Muscle of arm (tissue), 14 donors: Measurements from ENCODE around the gene OR7D2. TPM values are rescaled to one million over a fixed set of nuclear protein-coding genes. Genes with fewer than 3 reads are reported as not detected.
"Not testable (repeated sequence)": the region's sequence is repeated elsewhere in the genome, so short reads cannot be mapped to it uniquely, and the experiment has no call there.

Experiments
- DNase-seq: peaks from one replicate; pipeline ENCODE4 v3.0.0-alpha.2; 2013
- long read RNA-seq, 11 donors: transcript quantifications; one replicate each; lab custom pipeline, GENCODE V29; 2026
- polyA plus RNA-seq, 12 donors: library from polyadenylated mRNA; unstranded; fragments of 120-200 nt; gene quantifications; one replicate each; pipeline ENCODE4 v1.2.1, GENCODE V29; 2013; ENCODE audit not compliant: insufficient read length in 12 of 12

Gene OR7D2
- 1 to 10 TPM in 1 of 12 donors, under 1 TPM in 7, not detected in 4; 0.05 to 1.3 (median 0.11) TPM for polyA plus RNA-seq
- long read RNA-seq, donor 1 = 0 reads
- long read RNA-seq, donor 2 = 0 reads
- long read RNA-seq, donor 3, partial matches to known transcripts = 0 of 1 reads
- long read RNA-seq, donor 3, other reads (novel, unspliced or antisense) = 0 of 1 reads
- long read RNA-seq, donor 4 = 0 reads
- long read RNA-seq, donor 5 = 0 reads
- long read RNA-seq, donor 6 = 0 reads
- long read RNA-seq, donor 7 = 0 reads
- long read RNA-seq, donor 8 = 0 reads
- long read RNA-seq, donor 9 = 0 reads
- long read RNA-seq, donor 10 = 0 reads
- long read RNA-seq, donor 11 = 0 reads

DNA sequence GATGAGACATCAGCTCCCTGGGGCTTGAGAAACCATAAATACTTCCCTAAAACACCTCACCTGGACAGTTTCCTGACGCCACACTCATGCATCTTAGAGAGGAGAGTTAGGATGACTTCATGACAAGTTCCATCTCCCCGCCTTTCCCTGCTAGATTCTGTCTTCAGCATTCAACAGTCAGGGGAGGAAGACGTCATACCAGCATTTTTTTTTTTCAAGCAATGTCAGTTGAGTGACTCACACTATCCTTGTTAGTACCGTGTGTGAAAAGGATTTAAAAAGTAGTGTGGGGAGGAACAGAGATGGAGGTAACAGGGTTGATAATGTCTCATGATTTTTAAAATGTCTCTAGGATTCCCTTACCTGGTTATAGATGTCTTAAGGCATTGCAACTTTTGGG is at the start of gene OR7D2:
Gene OR7D2, plus strand, starts transcription at position 79 of the 400 bp plus-strand sequence. CDS start 6,803 bp downstream, outside the sequence.
- no peak for DNase-seq

DNA sequence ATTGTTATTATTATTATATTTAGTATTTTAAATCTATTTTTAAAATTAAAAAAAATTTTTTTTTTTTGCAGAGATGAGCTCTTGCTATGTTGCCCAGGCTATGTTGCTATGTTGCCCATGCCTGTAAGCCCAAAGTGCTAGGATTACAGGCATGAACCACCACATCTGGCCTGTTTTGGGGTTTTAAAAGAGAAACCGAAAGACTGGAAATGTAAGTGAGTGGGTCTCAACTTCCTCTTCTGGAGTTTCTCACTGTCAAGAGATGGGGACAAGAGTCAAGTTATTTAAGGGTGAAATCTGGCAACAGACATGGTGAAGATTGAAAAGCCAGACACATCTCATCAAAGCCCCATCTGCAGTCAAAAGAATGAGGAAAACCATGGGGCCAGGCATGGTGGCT is 47.8 kb upstream of the OR7D2 start:
- no peak for DNase-seq

DNA sequence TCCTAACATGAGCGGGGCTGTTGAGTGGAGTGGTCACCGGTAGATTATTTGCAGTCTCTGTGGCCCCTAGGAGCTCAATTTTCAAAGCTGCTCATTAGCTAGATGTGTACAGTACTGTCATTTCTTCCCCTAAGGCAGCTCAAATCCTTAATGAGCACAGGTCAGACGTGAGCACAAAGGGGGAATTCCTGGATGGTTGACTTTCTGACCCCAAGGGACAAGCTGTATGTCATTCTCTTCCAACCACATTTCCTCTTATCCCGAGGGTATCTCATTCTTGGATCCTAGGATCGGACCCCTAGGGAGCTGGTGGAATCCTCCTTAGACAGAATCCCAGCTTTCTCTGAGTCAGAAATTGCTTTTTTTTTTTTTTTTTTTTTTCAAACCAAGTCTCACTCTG is 46.4 kb upstream of the OR7D2 start:
- DNase-seq = no peak

DNA sequence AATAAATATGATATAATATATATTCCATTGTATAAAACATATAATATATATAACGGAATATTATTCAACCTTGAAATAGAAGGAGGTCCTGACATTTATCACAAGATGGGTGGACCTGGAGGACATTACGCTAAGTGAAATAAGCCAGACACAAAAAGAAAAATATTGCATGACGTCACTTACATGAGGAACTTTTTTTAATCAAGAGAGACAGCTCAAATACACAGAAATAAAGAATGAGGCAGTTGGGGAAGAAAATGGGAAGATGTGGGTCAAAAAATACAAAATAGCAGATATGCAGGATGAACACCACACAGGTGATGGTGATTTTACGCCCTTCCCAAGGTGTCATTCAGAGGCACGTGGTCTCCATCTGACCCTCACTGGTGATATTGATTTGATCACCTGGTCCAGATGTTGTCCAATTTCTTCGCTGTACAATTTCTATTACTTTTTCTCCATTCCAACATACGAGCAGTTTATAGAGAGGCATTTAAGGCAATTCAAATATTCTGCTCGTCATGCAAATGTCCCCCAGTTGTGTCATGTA is 39.1 kb upstream of the OR7D2 start:
- no peak for DNase-seq

DNA sequence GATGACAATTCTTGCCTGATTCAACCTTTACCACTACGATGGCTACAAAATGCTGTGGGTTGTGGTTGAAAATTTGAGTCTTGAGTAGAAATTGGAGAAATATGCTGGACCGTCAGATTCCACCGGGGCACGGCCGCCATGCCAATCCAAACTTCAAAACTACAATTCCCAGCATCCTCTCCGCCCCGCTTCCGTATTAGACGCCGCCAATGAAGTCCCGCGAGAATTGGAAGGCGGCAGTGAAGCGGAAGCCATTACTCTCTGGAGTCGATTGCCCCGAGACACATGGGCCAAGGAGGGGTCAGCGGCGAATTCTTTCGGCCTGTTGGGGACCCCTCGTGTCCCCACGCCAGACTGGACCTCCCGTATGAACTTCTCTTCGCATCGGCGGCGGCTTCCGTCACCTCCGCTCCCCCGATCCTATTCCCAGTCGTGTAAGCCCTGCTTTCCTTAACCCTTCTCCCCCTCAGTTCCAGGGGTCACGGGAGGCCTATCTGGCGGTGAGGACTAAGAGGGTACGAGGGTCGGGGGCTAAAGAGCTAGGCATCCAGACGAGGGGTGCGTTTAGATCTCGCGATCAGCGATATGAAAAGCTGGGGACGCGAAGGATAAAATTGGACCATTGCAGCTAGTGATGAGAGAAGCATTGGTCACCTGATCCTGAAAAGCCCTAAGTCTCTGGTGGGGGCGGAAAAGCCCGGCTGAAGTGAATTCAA is 38.5 kb upstream of the OR7D2 start, which contains the start of gene ZNF317:
Gene ZNF317, plus strand, starts transcription at position 239 of the 716 bp plus-strand sequence. CDS start 15,620 bp downstream, outside the sequence.
- DNase-seq = peak; percentile 95

DNA sequence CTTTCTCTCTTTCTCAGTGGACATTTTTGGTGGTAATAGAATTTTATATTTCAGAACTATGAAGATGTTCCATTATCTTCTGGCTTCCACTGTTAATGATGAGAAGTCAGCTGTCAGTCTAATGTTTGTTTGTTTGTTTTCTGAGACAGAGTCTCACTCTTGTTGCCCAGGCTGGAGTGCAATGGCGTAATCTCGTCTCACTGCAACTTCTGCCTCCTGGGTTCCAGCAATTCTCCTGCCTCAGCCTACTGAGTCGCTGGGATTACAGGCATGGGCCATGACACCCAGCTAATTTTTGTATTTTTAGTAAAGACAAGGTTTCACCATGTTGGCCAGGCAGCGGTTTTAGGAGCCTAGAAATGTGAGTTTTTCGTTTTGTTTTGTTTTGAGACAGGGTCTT is 33.9 kb upstream of the OR7D2 start:
- no peak for DNase-seq

DNA sequence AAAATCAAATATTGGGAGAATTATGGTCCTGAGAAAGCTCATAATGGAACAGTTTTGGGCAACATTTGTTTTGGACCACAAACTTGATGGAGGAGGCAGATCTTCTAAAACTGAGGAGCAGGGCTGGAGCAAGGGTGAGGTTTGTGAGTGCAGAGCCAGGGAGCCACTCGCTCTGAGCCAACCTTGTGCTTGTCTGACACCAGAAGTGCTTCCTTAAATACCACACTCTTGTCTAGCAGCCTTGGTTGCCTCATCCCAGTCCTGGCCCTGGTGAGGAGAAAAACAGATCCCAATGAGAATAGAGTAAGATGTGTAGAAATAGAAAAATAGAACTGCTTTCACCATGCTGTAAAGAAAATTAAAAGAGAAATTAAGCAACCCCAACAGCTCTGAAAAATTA is 31.9 kb upstream of the OR7D2 start:
- DNase-seq = no peak

DNA sequence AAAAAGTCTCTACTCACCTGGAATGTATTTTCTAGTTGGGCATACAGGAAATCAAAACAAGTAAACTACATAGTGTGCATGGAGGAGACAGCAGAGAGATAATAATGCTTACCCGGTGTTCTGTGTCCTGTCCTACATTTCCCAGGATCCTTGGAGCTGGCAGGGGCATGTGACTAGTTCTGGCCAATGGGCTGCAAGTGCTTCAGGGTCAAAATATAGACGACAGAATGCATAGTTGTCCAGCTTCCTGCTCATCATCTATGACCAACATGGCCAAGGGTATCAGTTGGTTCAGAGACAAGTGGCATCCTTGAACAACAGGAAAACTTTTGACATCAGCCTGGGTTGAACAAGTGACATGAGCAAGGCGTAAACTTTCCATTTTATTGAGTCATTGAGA is 30.1 kb upstream of the OR7D2 start:
- no peak for DNase-seq

DNA sequence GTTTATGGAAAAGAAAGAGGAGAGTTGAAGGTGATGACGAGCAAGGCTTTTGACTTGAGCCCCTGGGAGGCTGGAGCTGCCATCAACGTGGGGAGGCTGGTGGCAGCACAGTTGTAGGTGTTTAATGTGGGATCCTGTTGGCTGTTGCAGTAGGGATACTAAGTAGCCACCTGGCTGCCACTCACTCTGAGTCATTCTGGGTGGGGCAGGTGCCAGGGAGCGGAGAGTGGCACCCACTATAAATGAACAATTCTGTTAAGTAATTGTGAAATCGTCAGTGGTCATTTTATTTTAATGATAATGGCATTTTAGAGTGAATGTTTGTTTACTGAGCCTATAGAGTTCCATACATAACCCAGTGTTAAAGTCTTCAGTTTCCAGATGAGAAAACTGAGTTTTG is 28.8 kb upstream of the OR7D2 start:
- no peak for DNase-seq

DNA sequence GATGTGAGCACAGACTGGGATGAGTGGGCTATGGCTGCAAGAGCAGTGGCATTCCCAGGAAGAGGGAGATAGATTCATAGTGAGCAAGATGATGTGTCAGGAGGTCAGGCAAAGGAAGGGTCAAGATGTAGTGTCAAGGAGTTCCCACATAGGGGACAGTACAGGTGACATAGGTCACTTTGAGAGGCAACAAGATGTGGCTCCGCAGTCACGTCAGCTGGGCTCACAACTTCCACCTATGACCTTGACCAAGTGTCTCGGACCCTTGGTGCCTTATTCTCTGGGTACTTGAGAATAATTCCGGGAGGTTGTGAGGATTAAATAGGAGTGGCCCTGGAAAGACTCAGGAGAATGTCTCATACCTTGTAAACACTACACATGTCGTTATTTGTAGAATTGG is 28.1 kb upstream of the OR7D2 start:
- no peak for DNase-seq

DNA sequence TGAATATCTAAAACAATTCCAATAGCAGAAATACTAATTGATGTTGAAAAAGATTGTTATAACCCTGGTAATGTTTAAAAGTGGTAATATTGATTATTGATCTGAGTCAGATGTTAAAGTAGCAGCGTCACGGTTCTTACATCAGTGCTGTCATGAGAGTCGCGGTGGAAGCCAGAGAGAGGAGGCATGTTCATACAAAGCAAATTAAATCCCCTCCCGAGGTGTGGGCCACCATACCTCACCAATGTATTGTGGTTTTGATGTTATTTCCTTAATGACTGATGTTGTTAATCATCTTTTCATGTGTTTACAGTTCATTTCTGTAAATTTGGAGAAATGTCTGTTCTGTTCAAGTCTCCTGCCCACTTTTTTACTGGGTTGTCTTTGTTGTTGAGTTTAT is 27.4 kb upstream of the OR7D2 start:
- DNase-seq = no peak

DNA sequence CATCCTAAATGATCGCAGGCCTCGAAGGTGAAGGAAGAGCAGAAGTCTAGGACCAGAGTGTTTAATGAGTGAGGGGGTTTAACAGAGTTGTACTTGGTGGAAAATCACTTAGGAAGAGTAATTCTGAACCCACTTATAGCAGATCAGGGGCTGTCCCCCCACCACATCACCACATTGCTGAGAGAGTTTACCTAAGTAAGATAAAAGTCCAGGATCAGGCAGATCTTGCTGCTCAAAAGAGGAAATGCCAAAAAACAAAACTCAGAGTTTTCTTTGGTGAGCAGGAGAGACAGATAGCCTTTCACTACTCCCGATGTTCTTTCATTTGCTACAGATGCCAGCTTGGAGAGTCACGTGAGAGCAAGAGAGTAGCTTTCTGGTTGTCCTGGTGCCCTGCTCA is 23.2 kb upstream of the OR7D2 start:
- DNase-seq = no peak

DNA sequence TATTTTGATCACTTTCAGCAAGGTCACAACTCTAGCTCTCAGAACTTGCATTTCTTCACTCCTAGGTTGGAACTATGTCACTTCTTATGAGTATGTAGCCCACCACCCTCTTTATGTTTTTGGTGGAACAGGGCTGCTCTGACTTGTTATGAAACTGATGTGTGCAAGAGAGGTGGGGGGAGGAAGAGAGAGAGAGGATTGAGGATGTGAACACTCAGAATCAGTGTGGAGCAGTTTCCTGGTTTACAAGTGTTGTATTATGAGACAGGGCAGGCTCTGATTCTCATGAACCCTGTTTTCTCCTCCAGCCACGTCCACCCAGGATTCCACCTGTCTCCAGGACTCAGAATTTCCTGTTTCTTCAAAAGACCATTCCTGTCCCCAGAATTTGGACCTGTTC is 22.5 kb upstream of the OR7D2 start:
- no peak for DNase-seq

DNA sequence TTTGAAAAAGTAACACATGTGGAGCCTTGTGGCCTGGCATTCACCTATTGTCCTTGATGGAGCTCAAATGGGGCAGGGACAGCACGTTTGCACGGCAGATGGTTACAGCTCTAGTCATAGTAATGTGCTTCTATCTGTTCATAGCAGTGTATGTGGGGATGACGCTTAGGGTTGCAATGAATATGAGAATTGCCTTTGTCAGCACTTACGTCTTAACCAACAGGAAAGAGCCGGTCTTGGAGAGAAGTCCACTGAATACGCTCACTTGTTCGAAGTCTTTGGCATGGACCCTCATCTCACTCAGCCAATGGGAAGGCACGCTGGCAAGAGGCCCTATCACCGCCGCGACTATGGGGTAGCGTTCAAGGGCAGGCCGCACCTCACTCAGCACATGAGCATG is 18.9 kb upstream of the OR7D2 start:
- no peak for DNase-seq

DNA sequence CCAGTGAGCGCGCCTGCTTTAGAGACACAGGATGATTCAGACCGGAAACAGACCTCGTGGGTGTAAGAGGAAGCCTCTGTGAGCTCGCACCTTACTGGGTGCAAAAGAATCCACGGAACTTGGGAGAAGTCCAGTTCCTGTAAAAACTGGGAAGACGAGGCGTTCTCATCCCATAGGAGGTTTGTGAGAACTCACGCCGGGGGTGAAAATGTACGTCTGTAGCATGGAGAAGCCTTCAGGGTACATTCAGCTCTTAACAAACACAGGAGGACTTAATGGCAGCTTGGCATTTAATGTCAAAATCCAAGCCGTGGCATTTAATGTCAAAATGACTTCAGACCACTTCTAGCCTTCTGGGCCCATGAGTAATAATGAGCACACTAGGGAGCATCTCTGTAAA is 17.4 kb upstream of the OR7D2 start:
- DNase-seq = no peak

DNA sequence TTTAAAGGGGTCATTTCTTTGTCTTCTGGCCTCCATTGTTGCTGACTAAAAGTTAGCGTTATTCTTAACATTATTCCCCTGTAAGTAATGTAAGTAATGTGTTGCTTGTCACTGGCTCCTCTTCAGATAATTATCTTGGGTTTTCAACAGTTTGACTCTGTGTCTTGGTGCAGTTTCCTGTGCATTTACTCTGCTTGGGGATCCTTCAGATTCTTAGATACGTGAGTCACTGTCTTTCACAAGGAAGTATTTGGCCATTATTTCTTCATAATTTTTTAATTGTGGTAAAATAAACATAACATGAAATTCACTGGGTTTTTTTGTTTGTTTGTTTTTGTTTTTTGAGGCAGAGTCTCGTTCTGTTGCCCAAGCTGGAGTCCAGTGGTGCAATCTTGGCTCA is 13.5 kb upstream of the OR7D2 start:
- DNase-seq = no peak

DNA sequence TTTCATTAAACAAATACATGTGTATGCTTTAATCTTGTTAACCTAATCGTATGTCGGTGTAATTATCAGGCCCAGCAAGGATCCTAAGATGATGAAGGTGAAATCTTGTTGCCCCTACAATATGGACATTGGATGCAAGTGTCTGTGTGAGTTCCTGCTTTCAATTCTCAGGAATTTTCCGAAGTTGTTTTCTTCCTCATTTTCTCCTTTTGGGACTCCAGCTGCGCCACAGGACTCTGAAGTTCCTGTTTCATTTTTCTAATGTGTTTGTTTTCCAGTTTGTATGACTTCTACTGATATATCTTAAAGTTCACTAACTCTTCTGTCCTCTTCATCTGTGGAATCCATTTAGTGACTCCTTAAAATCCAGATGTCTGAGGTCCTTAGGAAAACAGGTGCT is 11.9 kb upstream of the OR7D2 start:
- DNase-seq = no peak

DNA sequence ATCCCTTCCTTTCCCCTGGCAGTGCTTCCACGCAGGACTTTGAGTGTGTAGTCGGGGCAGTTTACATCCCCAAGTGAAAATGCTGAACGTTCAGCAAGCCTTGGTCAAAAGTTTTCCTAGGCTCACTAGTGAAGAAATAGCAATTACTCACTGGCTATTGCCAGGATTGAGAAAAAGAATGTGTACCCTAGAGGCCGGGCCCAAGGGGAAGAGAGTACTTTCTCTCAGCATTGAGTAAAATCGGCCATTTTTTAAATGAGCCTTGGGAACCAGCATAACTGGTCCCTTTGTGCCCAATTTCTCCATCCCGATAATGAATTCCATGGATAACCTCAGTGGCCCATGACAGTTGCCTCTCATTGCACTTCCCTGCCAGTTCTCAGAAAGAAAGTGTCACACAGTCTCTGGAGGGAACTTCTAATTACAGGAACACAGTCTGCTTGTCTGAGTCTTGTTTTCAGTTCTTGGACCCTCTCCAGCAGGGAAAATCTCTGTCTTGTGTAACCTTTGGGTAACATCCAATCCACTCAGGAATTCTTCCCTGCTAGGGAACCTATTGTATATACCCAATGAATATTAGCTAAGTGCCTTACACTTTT is 7.3 kb upstream of the OR7D2 start:
- no peak for DNase-seq

DNA sequence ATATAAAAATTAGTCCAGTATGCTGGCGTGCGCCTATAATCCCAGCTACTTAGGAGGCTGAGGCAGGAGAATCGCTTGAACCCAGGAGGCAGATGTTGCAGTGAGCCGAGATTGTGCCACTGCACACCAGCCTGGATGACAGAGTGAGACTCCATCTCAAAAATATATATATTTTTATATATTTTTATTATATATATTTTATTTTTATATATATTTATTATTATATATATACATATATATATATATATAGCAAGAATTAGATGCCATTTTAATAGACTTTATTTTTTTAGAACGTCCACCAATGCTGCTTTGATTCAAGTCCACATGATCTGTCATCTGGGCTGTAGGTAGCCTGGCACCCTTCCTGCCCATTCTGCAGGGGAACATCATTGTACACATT is 3.5 kb upstream of the OR7D2 start:
- DNase-seq = no peak

DNA sequence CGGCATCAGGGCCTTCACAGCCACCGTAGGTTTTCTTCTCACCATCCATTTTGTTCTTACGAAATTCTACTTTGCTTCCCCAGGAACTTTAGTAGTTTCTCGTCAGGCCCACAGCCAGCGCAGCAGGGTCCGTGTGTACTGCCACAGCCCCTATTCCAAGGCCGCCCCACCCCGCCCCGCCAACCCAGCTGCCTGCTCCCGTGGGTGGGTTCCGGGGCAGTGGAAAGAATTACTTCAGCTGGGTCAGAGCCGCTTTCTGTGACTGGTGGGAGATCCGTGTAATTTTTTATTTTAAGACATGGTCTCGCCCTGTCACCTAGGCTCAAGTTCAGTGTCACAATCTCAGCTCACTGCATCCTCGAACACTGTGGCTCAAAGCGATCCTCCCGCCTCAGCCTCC is 4.2 kb downstream of the OR7D2 start:
- DNase-seq = no peak

DNA sequence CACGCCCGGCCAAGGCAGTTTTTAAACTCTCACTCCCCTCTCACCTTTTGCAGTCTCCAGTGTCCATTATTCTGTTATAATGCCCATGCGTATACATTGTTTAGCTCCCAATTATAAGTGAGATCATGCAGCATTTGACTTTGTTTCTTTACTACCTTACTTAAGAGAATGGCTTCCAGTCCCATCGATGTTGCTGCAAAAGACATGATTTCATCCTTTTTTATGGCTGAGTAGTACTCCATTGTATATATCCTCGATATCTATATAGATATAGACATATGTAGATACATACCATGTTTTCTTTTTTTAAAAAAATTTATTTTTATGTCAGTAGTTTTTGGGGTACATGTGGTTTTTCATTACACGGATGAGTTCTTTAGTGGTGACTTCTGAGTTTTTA is 8.4 kb downstream of the OR7D2 start:
- no peak for DNase-seq

DNA sequence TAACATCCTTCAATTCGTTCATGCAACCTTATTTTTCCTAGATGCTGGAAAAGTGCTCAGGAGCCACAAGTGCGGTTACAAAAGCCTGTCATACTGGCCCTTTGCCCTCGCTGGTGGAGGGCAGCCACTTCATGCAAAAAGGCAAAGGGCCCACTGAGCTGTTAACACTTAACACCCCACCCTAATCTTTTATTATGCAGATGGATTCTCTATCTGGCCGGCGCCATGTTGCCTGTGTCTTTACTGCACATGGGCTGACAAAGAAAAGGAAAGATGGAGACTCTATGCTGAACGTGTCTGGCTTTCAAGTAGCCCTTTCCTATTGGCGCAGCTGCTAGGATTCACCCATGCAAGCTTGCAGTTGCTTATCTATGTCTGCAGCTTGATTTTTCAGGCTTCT is 10.8 kb downstream of the OR7D2 start:
- no peak for DNase-seq

DNA sequence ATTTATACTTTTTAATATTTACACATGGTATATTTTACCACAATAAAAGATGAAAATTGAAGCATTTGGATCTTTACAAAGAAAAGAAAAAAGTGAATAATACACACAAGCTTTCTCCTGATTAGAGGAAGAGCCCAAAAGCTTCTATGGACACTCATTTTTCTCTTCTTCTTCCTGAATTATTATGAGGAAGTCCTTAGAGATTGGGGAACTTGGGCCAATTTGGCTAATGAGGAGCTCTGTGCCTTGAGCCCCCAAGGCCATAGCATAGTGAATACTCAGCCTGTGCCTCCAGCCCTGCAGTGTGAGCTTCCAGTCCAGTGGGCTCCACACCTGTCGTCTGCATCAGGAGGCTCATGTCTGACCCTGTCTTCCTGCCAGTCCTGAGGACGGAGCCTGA is 19.3 kb downstream of the OR7D2 start:
- DNase-seq = not testable (repeated sequence)
